T-helper 17 cell (primary cell): ENCODE data around the gene ALDH1A2. TPM values are rescaled to one million over a fixed set of nuclear protein-coding genes. Genes with fewer than 3 reads are reported as not detected.
A peak's percentile ranks its signal among the peaks of the same experiment; 100 is the strongest.
"Not testable (repeated sequence)": the region's sequence is repeated elsewhere in the genome, so short reads cannot be mapped to it uniquely, and the experiment has no call there.

ENCODE experiments used
- ATAC-seq: fragments of 150-1000 bp; cut with Tn5 transposase; 2 replicates; pipeline ENCODE4 v1.10.0; 2021; ENCODE audit warnings: mild to moderate bottlenecking, moderate library complexity
- DNase-seq, 3 donors: peaks; one replicate each; pipeline versions ENCODE4 v3.0.0 to v3.0.0-alpha.2; 2020 to 2021
- H3K9me3 ChIP-seq: one replicate; pipeline ENCODE4 v1.7.0; 2013; ENCODE audit warnings: low read length, mild to moderate bottlenecking; ENCODE audit not compliant: control insufficient read depth, poor library complexity, severe bottlenecking
- H3K27ac Mint-ChIP-seq: one replicate; pipeline ENCODE4 v1.8.0; 2022; ENCODE audit warnings: mild to moderate bottlenecking, moderate library complexity, mixed read lengths
- H3K27me3 Mint-ChIP-seq: one replicate; pipeline ENCODE4 v1.8.0; 2022; ENCODE audit warnings: mixed read lengths
- H3K36me3 Mint-ChIP-seq: one replicate; pipeline ENCODE4 v1.8.0; 2022; ENCODE audit warnings: low read depth, mixed read lengths
- H3K4me1 Mint-ChIP-seq: one replicate; pipeline ENCODE4 v1.8.0; 2022; ENCODE audit warnings: mild to moderate bottlenecking, mixed read lengths
- H3K4me3 Mint-ChIP-seq: one replicate; pipeline ENCODE4 v1.8.0; 2022; ENCODE audit warnings: mild to moderate bottlenecking, moderate library complexity, mixed read lengths
- total RNA-seq, 4 donors: library from RNA in 2 of 4; stranded (reverse) in 2 of 4; gene quantifications; one replicate each; pipeline ENCODE4 v1.2.3 and lab custom pipeline; 2022 to 2026

ALDH1A2 gene
- total RNA-seq (under 1 TPM in 1 of 2 donors, not detected in 1; 0.47 TPM), total RNA-seq (lab: John Stamatoyannopoulos, UW) (0.08 to 0.81 reads per million in 2 donors)

GRCh38 chr15:58065445-58066041 is at the start of gene ALDH1A2:
ALDH1A2 (minus strand) TSS chr15:58065711; CDS start chr15:58065650, 61 bp downstream.
- peak within 1 kb of the TSS; percentile 84 for H3K4me3 Mint-ChIP-seq
- ATAC-seq (no peak), DNase-seq (peak in 1 of 3 donors; percentile 7)
- peaks cover 3% of the 10 kb centered on the region for H3K36me3 Mint-ChIP-seq
- H3K27ac Mint-ChIP-seq, result no peak within 1 kb of the TSS
- H3K4me1 Mint-ChIP-seq, result peaks cover 5% of the 10 kb centered on the region
- peaks cover 70% of the 10 kb centered on the region for H3K27me3 Mint-ChIP-seq
- no peaks in the 10 kb centered on the region for H3K9me3 ChIP-seq

- H3K27ac Mint-ChIP-seq, result no peak overlapping the region
Observed at GRCh38 chr15:58114812-58115211, 49.3 kb upstream of the ALDH1A2 start.

GRCh38 chr15:58114388-58114787 is 48.9 kb upstream of the ALDH1A2 start:
- no peak for DNase-seq
- H3K9me3 ChIP-seq, result no peaks in the 10 kb centered on the region
- H3K36me3 Mint-ChIP-seq, result peaks cover 4% of the 10 kb centered on the region
- H3K4me1 Mint-ChIP-seq, result no peaks in the 10 kb centered on the region
- no peak overlapping the region for H3K4me3 Mint-ChIP-seq
- no peak for ATAC-seq
- peaks cover 37% of the 10 kb centered on the region for H3K27me3 Mint-ChIP-seq
- no peak overlapping the region for H3K27ac Mint-ChIP-seq

More at GRCh38 chr15:58114812-58115211, 49.3 kb upstream of the ALDH1A2 start:
- Mint-ChIP-seq H3K36me3 (peaks cover 4% of the 10 kb centered on the region), H3K4me3 (no peak overlapping the region), H3K4me1 (no peaks in the 10 kb centered on the region), H3K27me3 (peaks cover 37% of the 10 kb centered on the region)
- H3K9me3 ChIP-seq, result no peaks in the 10 kb centered on the region
- DNase-seq (no peak), ATAC-seq (no peak)

- H3K9me3 ChIP-seq, ATAC-seq, H3K4me1 Mint-ChIP-seq, H3K4me3 Mint-ChIP-seq, H3K27ac Mint-ChIP-seq, H3K36me3 Mint-ChIP-seq, DNase-seq: not testable (repeated sequence)
- H3K27me3 Mint-ChIP-seq, result peaks cover 37% of the 10 kb centered on the region
Observed at GRCh38 chr15:58113358-58113757, 47.8 kb upstream of the ALDH1A2 start.

- no peak for ATAC-seq
- Mint-ChIP-seq H3K27me3 (peaks cover 37% of the 10 kb centered on the region), H3K4me1 (no peaks in the 10 kb centered on the region), H3K36me3 (peaks cover 4% of the 10 kb centered on the region), H3K4me3 (no peak overlapping the region), H3K27ac (no peak overlapping the region)
- DNase-seq, result no peak
- no peaks in the 10 kb centered on the region for H3K9me3 ChIP-seq
Observed at GRCh38 chr15:58111718-58112104, 46.2 kb upstream of the ALDH1A2 start.

- no peak for ATAC-seq
- peaks cover 37% of the 10 kb centered on the region for H3K27me3 Mint-ChIP-seq
- no peak overlapping the region for H3K27ac Mint-ChIP-seq
Observed at GRCh38 chr15:58110999-58111717, 45.6 kb upstream of the ALDH1A2 start.

GRCh38 chr15:58109419-58109818 is 43.9 kb upstream of the ALDH1A2 start:
- Mint-ChIP-seq H3K4me1 (no peaks in the 10 kb centered on the region), H3K4me3 (no peak overlapping the region), H3K36me3 (peaks cover 4% of the 10 kb centered on the region), H3K27me3 (peaks cover 37% of the 10 kb centered on the region), H3K27ac (no peak overlapping the region)
- ATAC-seq (no peak), DNase-seq (no peak)
- no peaks in the 10 kb centered on the region for H3K9me3 ChIP-seq

More at GRCh38 chr15:58110999-58111717, 45.6 kb upstream of the ALDH1A2 start:
- Mint-ChIP-seq H3K4me1 (no peaks in the 10 kb centered on the region), H3K36me3 (peaks cover 4% of the 10 kb centered on the region), H3K4me3 (no peak overlapping the region)
- DNase-seq, result no peak
- H3K9me3 ChIP-seq, result no peaks in the 10 kb centered on the region

- Mint-ChIP-seq H3K27ac (no peak overlapping the region), H3K4me3 (no peak overlapping the region), H3K4me1 (no peaks in the 10 kb centered on the region), H3K27me3 (peaks cover 39% of the 10 kb centered on the region), H3K36me3 (peaks cover 4% of the 10 kb centered on the region)
- DNase-seq (no peak), ATAC-seq (no peak)
- no peaks in the 10 kb centered on the region for H3K9me3 ChIP-seq
Observed at GRCh38 chr15:58108117-58108516, 42.6 kb upstream of the ALDH1A2 start.

- no peaks in the 10 kb centered on the region for H3K4me1 Mint-ChIP-seq
- ATAC-seq (no peak), DNase-seq (no peak)
- peaks cover 42% of the 10 kb centered on the region for H3K27me3 Mint-ChIP-seq
- H3K27ac Mint-ChIP-seq, result no peak overlapping the region
- no peaks in the 10 kb centered on the region for H3K9me3 ChIP-seq
- no peaks in the 10 kb centered on the region for H3K36me3 Mint-ChIP-seq
- H3K4me3 Mint-ChIP-seq, result no peak overlapping the region
Observed at GRCh38 chr15:58103482-58103881, 38.0 kb upstream of the ALDH1A2 start.

- DNase-seq (no peak), ATAC-seq (no peak)
- H3K4me1 Mint-ChIP-seq, result no peaks in the 10 kb centered on the region
- no peak overlapping the region for H3K27ac Mint-ChIP-seq
- H3K36me3 Mint-ChIP-seq, result no peaks in the 10 kb centered on the region
- no peak overlapping the region for H3K4me3 Mint-ChIP-seq
- peaks cover 9% of the 10 kb centered on the region for H3K27me3 Mint-ChIP-seq
- H3K9me3 ChIP-seq, result no peaks in the 10 kb centered on the region
Observed at GRCh38 chr15:58096529-58097084, 31.1 kb upstream of the ALDH1A2 start.

- H3K9me3 ChIP-seq, result no peaks in the 10 kb centered on the region
- no peaks in the 10 kb centered on the region for H3K4me1 Mint-ChIP-seq
- H3K27me3 Mint-ChIP-seq, result peaks cover 2% of the 10 kb centered on the region
- no peak for ATAC-seq
- no peaks in the 10 kb centered on the region for H3K36me3 Mint-ChIP-seq
- no peak overlapping the region for H3K27ac Mint-ChIP-seq
- no peak for DNase-seq
- no peak overlapping the region for H3K4me3 Mint-ChIP-seq
Observed at GRCh38 chr15:58095415-58095814, 29.9 kb upstream of the ALDH1A2 start.

- ATAC-seq, result no peak
- Mint-ChIP-seq H3K27ac (no peak overlapping the region), H3K27me3 (peaks cover 26% of the 10 kb centered on the region), H3K36me3 (no peaks in the 10 kb centered on the region), H3K4me3 (no peak overlapping the region), H3K4me1 (no peaks in the 10 kb centered on the region)
- DNase-seq, result no peak
- no peaks in the 10 kb centered on the region for H3K9me3 ChIP-seq
Observed at GRCh38 chr15:58087871-58088270, 22.4 kb upstream of the ALDH1A2 start.

- no peak overlapping the region for H3K27ac Mint-ChIP-seq
- H3K4me1 Mint-ChIP-seq, result no peaks in the 10 kb centered on the region
- DNase-seq (no peak), ATAC-seq (no peak)
- H3K9me3 ChIP-seq, result no peaks in the 10 kb centered on the region
- H3K27me3 Mint-ChIP-seq, result peaks cover 26% of the 10 kb centered on the region
- H3K36me3 Mint-ChIP-seq, result no peaks in the 10 kb centered on the region
- no peak overlapping the region for H3K4me3 Mint-ChIP-seq
Observed at GRCh38 chr15:58086491-58086890, 21.0 kb upstream of the ALDH1A2 start.
